Measurements from ENCODE around the gene MALRD1.

GRCh38 chr10:19325581-19325980, 277.0 kb downstream of the MALRD1 start:
- TF ChIP-seq CTCF (IDR thresholded peaks at IDR 0.05; ENCODE audit: insufficient read depth, low read depth, low read length) (no peak), EZH2 (IDR thresholded peaks at IDR 0.05; ENCODE audit: insufficient read depth, low read length) (no peak)
